GM12891 (cell line): ENCODE measurements around the gene MALAT1.

Experiments
- POLR2A ChIP-seq: IDR thresholded peaks from 2 replicates; pipeline ENCODE4 v1.6.1; 2011; ENCODE audit warnings: low read depth, low read length, control low read depth
- POLR2AphosphoS5 ChIP-seq: IDR thresholded peaks from 2 replicates; pipeline ENCODE4 v1.6.1; 2011; ENCODE audit warnings: low read depth, low read length, control low read depth
- TAF1 ChIP-seq: IDR thresholded peaks from 2 replicates; pipeline ENCODE4 v1.6.1; 2011; ENCODE audit warnings: low read depth, low read length, control low read depth

DNA sequence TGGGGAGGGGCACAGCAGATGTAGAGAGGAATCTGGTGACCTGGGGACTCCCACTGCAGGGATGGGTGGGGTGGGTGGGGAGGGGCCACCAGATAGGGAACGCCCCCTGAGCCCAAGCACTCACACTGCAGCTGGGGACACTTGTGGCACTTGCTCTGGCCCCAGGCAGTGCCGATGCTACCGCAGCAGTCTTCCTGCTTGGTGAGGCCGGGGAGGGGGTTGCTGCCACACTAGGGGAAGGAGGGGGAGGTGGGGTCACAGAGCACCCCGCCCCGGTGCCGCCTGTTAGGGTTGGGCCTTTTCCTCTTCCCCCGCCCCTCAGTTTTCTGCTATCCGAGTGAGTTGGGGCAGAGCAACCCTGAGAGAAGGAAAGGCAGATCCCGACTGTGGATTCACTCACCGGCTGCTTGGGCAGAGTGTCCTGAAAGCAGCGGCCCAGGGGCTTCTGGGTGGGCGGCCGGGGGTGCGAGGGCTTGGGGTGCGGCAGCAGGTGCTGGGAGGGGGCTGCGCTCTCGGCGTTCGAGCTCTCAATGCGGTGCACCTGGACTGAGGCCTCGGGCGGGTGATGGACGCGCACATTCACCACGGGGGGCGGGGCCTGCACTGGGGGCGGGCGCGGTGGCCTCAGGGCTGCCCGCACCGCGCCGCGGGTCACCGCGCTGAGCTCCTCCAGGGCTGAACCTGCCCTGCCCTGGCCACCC lies 54.6 kb downstream of the MALAT1 start:
- TF ChIP-seq POLR2A: no peak
- TF ChIP-seq POLR2AphosphoS5: no peak
- no peak for TF ChIP-seq TAF1
